ENCODE data around the gene CHURC1. TPM values are rescaled to one million over a fixed set of nuclear protein-coding genes. Genes with fewer than 3 reads are reported as not detected.
A peak's percentile ranks its signal among the peaks of the same experiment; 100 is the strongest.

CHURC1 gene
- total and polyA plus RNA-seq, 4 donors: 37.2 to 62.6 (median 46.9) TPM

GRCh38 chr14:64880221-64881121 lies 33.8 kb upstream of the CHURC1 start:
- TF ChIP-seq CTCF (IDR thresholded peaks at IDR 0.05; ENCODE audit: control extremely low read depth, extremely low read depth): no peak
- 3% methylated on average over 49 of the region's 49 CpGs for WGBS, 2 donors
- H3K4me3 ChIP-seq: peak overlapping the region; percentile 35
- H3K27ac ChIP-seq (ENCODE audit: low read depth in 1 of 2, low read length in 1 of 2): peak overlapping the region in 1 of 2 donors; percentile 84
- no peak overlapping the region for H3K9ac ChIP-seq (ENCODE audit: insufficient read depth in 1 of 2, low read length in 2 of 2)
- H3K27me3 ChIP-seq (ENCODE audit: control insufficient read depth in 3 of 3, insufficient read depth in 3 of 3, low read length in 2 of 3): peaks cover 3 to 62% (median 55%) of the 10 kb centered on the region in 3 donors
- H3K4me1 ChIP-seq (ENCODE audit: control insufficient read depth in 5 of 5, insufficient read depth in 5 of 5, low read length in 5 of 5): peaks cover 0 to 12% (median 4%) of the 10 kb centered on the region in 5 donors
- DNase-seq (peak; percentile 49 to 57 (median 55)), ATAC-seq (ENCODE audit: insufficient read depth, low FRiP score) (peak; percentile 75)
- no peaks in the 10 kb centered on the region for H3K9me3 ChIP-seq (ENCODE audit: control insufficient read depth in 4 of 4, insufficient read depth in 3 of 4, low read length in 3 of 4)
- no peaks in the 10 kb centered on the region for H3K36me3 ChIP-seq (ENCODE audit: control insufficient read depth in 4 of 4, insufficient read depth in 4 of 4, low read length in 4 of 4)

DNA sequence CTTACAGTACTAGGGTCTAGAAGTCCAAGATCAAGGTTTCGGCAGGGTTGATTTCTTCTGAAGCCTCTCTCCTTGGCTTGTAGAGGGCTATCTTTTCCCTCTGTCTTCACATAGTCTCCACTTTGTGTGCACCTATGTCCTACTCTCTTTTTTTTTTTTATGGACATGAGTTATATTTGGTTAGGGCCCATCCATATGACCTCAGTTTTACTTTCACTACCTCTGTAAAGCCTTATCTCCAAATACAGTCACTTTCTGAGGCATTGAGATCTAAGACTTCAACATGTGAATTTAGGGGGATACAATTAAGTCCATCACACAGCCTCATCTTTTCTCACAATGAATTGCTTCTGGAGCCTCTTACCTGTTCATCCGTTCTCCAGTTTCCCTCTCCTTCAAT lies 28.7 kb upstream of the CHURC1 start:
- Histone ChIP-seq H3K27me3 (ENCODE audit: control insufficient read depth in 3 of 3, insufficient read depth in 3 of 3, low read length in 2 of 3) (peaks cover 3 to 42% (median 33%) of the 10 kb centered on the region in 3 donors), H3K4me1 (ENCODE audit: control insufficient read depth in 5 of 5, insufficient read depth in 5 of 5, low read length in 5 of 5) (peaks cover 0 to 5% (median 0%) of the 10 kb centered on the region in 5 donors), H3K36me3 (ENCODE audit: control insufficient read depth in 4 of 4, insufficient read depth in 4 of 4, low read length in 4 of 4) (no peaks in the 10 kb centered on the region), H3K27ac (ENCODE audit: low read depth in 1 of 2, low read length in 1 of 2) (no peak overlapping the region), H3K9ac (ENCODE audit: insufficient read depth in 1 of 2, low read length in 2 of 2) (no peak overlapping the region), H3K4me3 (no peak overlapping the region), H3K9me3 (ENCODE audit: control insufficient read depth in 4 of 4, insufficient read depth in 3 of 4, low read length in 3 of 4) (no peaks in the 10 kb centered on the region)
- 93 to 98% methylated on average over 2 of the region's 2 CpGs for WGBS, 2 donors
- ATAC-seq (ENCODE audit: insufficient read depth, low FRiP score): no peak
- no peak for TF ChIP-seq CTCF (IDR thresholded peaks at IDR 0.05; ENCODE audit: control extremely low read depth, extremely low read depth)
- DNase-seq: no peak

GRCh38 chr14:64889352-64889751 lies 24.9 kb upstream of the CHURC1 start:
- ATAC-seq (ENCODE audit: insufficient read depth, low FRiP score): no peak
- Histone ChIP-seq H3K4me3 (no peak overlapping the region), H3K27ac (ENCODE audit: low read depth in 1 of 2, low read length in 1 of 2) (no peak overlapping the region), H3K36me3 (ENCODE audit: control insufficient read depth in 4 of 4, insufficient read depth in 4 of 4, low read length in 4 of 4) (no peaks in the 10 kb centered on the region), H3K4me1 (ENCODE audit: control insufficient read depth in 5 of 5, insufficient read depth in 5 of 5, low read length in 5 of 5) (no peaks in the 10 kb centered on the region), H3K9me3 (ENCODE audit: control insufficient read depth in 4 of 4, insufficient read depth in 3 of 4, low read length in 3 of 4) (no peaks in the 10 kb centered on the region), H3K9ac (ENCODE audit: insufficient read depth in 1 of 2, low read length in 2 of 2) (no peak overlapping the region), H3K27me3 (ENCODE audit: control insufficient read depth in 3 of 3, insufficient read depth in 3 of 3, low read length in 2 of 3) (peaks cover 0 to 14% (median 7%) of the 10 kb centered on the region in 3 donors)
- TF ChIP-seq CTCF (IDR thresholded peaks at IDR 0.05; ENCODE audit: control extremely low read depth, extremely low read depth): no peak
- WGBS, 2 donors: 92 to 94% methylated on average over 6 of the region's 6 CpGs
- DNase-seq: no peak

Measured in lung (tissue), 12 donors.